IMR-90 (cell line): ENCODE results near the gene FAM89B. TPM values are rescaled to one million over a fixed set of nuclear protein-coding genes. Genes with fewer than 3 reads are reported as not detected.

Source experiments
- ATAC-seq: fragments of 200-7000 bp; cut with Tn5 transposase; 2 replicates; pipeline ENCODE4 v1.9.1; 2020; ENCODE audit warnings: low read depth, mild to moderate bottlenecking, moderate library complexity
- BruUV-seq: library from RNA; stranded (reverse); fragments of 400-500 nt; replicated peaks from 2 replicates; lab custom pipeline; 2021; lab: Mats Ljungman, UMichigan
- CTCF ChIA-PET: fragments of 300-600 bp; formaldehyde crosslinking; extraction: SDS; loops from one replicate; lab custom pipeline; 2021; ENCODE audit warnings: antibody characterized with exemption; lab: Yijun Ruan, JAX
- POLR2A ChIA-PET: fragments of 300-600 bp; sonication (Branson Sonifier 250); formaldehyde crosslinking; loops from one replicate; lab custom pipeline; 2022; ENCODE audit warnings: antibody characterized with exemption; ENCODE audit not compliant: unreplicated experiment; lab: Charles Lee
- DNase-seq: peaks from one replicate; pipeline ENCODE4 v3.0.0; 2013
- H2AFZ ChIP-seq: replicated peaks from 2 replicates; pipeline ENCODE3; 2013; ENCODE audit warnings: low read length, mild to moderate bottlenecking; ENCODE audit not compliant: poor library complexity
- H2AK5ac ChIP-seq: 2 replicates; pipeline ENCODE4 v1.6.1; 2013; ENCODE audit warnings: low read depth, low read length, inconsistent platforms
- H2AK9ac ChIP-seq: replicated peaks from 2 replicates; pipeline ENCODE3; 2013; ENCODE audit warnings: mild to moderate bottlenecking, low read depth, low read length, moderate library complexity; ENCODE audit not compliant: poor library complexity
- H2BK120ac ChIP-seq: 2 replicates; pipeline ENCODE4 v1.6.1; 2013; ENCODE audit warnings: low read depth, low read length, inconsistent platforms
- H2BK15ac ChIP-seq: 3 replicates; pipeline ENCODE4 v1.6.1; 2013; ENCODE audit warnings: low read depth, low read length, inconsistent platforms
- H2BK20ac ChIP-seq: 2 replicates; pipeline ENCODE4 v1.6.1; 2013; ENCODE audit warnings: low read depth, mild to moderate bottlenecking, inconsistent platforms, low read length, moderate library complexity
- H2BK5ac ChIP-seq: 2 replicates; pipeline ENCODE4 v1.6.1; 2013; ENCODE audit warnings: mild to moderate bottlenecking, low read depth, low read length, inconsistent platforms; ENCODE audit not compliant: poor library complexity, severe bottlenecking
- H3K14ac ChIP-seq: replicated peaks from 2 replicates; pipeline ENCODE4 v1.6.1; 2013; ENCODE audit warnings: low read depth, low read length, inconsistent platforms
- H3K18ac ChIP-seq: 2 replicates; pipeline ENCODE4 v1.6.1; 2013; ENCODE audit warnings: low read depth, low read length, control low read depth
- H3K23ac ChIP-seq: 2 replicates; pipeline ENCODE4 v1.6.1; 2013; ENCODE audit warnings: low read depth, low read length, inconsistent platforms
- H3K27ac ChIP-seq: 2 replicates; pipeline ENCODE4 v1.5.1; 2013; ENCODE audit warnings: mild to moderate bottlenecking, control low read depth, low read length; ENCODE audit not compliant: insufficient read depth
- H3K27me3 ChIP-seq: 2 replicates; pipeline ENCODE4 v1.6.1; 2013; ENCODE audit warnings: low read length; ENCODE audit not compliant: control insufficient read depth, insufficient read depth
- H3K36me3 ChIP-seq: 2 replicates; pipeline ENCODE4 v1.6.1; 2013; ENCODE audit warnings: low read length, mixed read lengths; ENCODE audit not compliant: control insufficient read depth, insufficient read depth
- H3K4ac ChIP-seq: 2 replicates; pipeline ENCODE4 v1.6.1; 2013; ENCODE audit warnings: low read depth, low read length, inconsistent platforms
- H3K4me1 ChIP-seq: 2 replicates; pipeline ENCODE4 v1.6.1; 2013; ENCODE audit warnings: low read length, mixed read lengths; ENCODE audit not compliant: control insufficient read depth, insufficient read depth
- H3K4me2 ChIP-seq: 2 replicates; pipeline ENCODE4 v1.6.1; 2013; ENCODE audit warnings: low read depth, mild to moderate bottlenecking, control low read depth, low read length, moderate library complexity
- H3K4me3 ChIP-seq: 2 replicates; pipeline ENCODE4 v1.5.1; 2013; ENCODE audit warnings: low read depth, mild to moderate bottlenecking, control low read depth, low read length, moderate library complexity; ENCODE audit not compliant: insufficient read depth
- H3K56ac ChIP-seq: 2 replicates; pipeline ENCODE4 v1.6.1; 2013; ENCODE audit warnings: low read length, inconsistent platforms; ENCODE audit not compliant: insufficient read depth; ENCODE audit errors: extremely low read depth
- H3K79me1 ChIP-seq, 2 experiments: 2 replicates each; pipeline ENCODE4 v1.6.1; 2013; ENCODE audit warnings: low read length in 2 of 2, inconsistent platforms in 1 of 2, low read depth in 1 of 2
- H3K9ac ChIP-seq: 2 replicates; pipeline ENCODE4 v1.6.1; 2013; ENCODE audit warnings: low read depth, low read length, control low read depth
- H3K9me1 ChIP-seq: 2 replicates; pipeline ENCODE4 v1.6.1; 2013; ENCODE audit warnings: low read length, inconsistent platforms; ENCODE audit not compliant: insufficient read depth
- H3K9me3 ChIP-seq: 2 replicates; pipeline ENCODE4 v1.6.1; 2013; ENCODE audit warnings: low read length; ENCODE audit not compliant: control insufficient read depth, insufficient read depth
- H4K20me1 ChIP-seq: 2 replicates; pipeline ENCODE4 v1.6.1; 2013; ENCODE audit warnings: low read length, inconsistent platforms; ENCODE audit not compliant: insufficient read depth
- H4K5ac ChIP-seq: 2 replicates; pipeline ENCODE4 v1.6.1; 2013; ENCODE audit warnings: mild to moderate bottlenecking, low read depth, low read length, control low read depth
- H4K8ac ChIP-seq, 2 experiments: 2 replicates each; pipeline ENCODE4 v1.6.1; 2013; ENCODE audit warnings: low read depth in 2 of 2, low read length in 2 of 2, control low read depth in 1 of 2, inconsistent platforms in 1 of 2
- H4K91ac ChIP-seq: 2 replicates; pipeline ENCODE4 v1.6.1; 2013; ENCODE audit warnings: low read depth, low read length, inconsistent platforms; ENCODE audit not compliant: insufficient read depth
- BHLHE40 ChIP-seq: fragments of 150-350 bp; IDR thresholded peaks from 2 replicates; pipeline ENCODE4 v1.6.1; 2016; ENCODE audit warnings: mild to moderate bottlenecking, low read depth, low read length
- CEBPB ChIP-seq: IDR thresholded peaks from 2 replicates; pipeline ENCODE4 v1.6.1; 2012; ENCODE audit warnings: low read depth, low read length, improper control_type of control experiment
- CHD1 ChIP-seq: IDR thresholded peaks from 2 replicates; pipeline ENCODE4 v1.6.1; 2012; ENCODE audit warnings: low read depth, low read length, improper control_type of control experiment
- FOS ChIP-seq: fragments of 150-350 bp; IDR thresholded peaks from 2 replicates; pipeline ENCODE4 v1.6.1; 2016; ENCODE audit warnings: low read depth, low read length
- MAFK ChIP-seq: IDR thresholded peaks from 2 replicates; pipeline ENCODE4 v1.6.1; 2012; ENCODE audit warnings: low read depth, low read length, improper control_type of control experiment
- MAZ ChIP-seq: IDR thresholded peaks from 2 replicates; pipeline ENCODE4 v1.6.1; 2012; ENCODE audit warnings: low read depth, mild to moderate bottlenecking, low read length, improper control_type of control experiment, moderate library complexity, borderline replicate concordance
- MXI1 ChIP-seq: IDR thresholded peaks from 2 replicates; pipeline ENCODE4 v1.6.1; 2012; ENCODE audit warnings: low read depth, mild to moderate bottlenecking, low read length, moderate library complexity, borderline replicate concordance
- NFE2L2 ChIP-seq: fragments of 150-350 bp; IDR thresholded peaks from 2 replicates; pipeline ENCODE4 v1.6.1; 2016; ENCODE audit warnings: low read depth, mild to moderate bottlenecking, low read length
- POLR2A ChIP-seq: IDR thresholded peaks from 2 replicates; pipeline ENCODE4 v1.6.1; 2012; ENCODE audit warnings: mild to moderate bottlenecking, low read depth, low read length
- RCOR1 ChIP-seq: IDR thresholded peaks from 2 replicates; pipeline ENCODE4 v1.6.1; 2012; ENCODE audit warnings: mild to moderate bottlenecking, low read length, improper control_type of control experiment; ENCODE audit not compliant: insufficient replicate concordance
- RFX5 ChIP-seq: IDR thresholded peaks from 2 replicates; pipeline ENCODE4 v1.8.0; 2012; ENCODE audit warnings: low read depth, mild to moderate bottlenecking, low read length, moderate library complexity
- SMC3 ChIP-seq: fragments of 150-350 bp; IDR thresholded peaks from 2 replicates; pipeline ENCODE4 v1.6.1; 2016; ENCODE audit warnings: low read depth, mild to moderate bottlenecking, antibody characterized with exemption, low read length, moderate library complexity
- WGBS, 2 experiments: methylation state at CpG; one replicate each; pipeline versions ENCODE4 v1.1.5 to v1.1.7; 2013; ENCODE audit warnings: missing lambda C conversion rate in 2 of 2; ENCODE audit not compliant: insufficient read length in 1 of 2; ENCODE audit errors: extremely low coverage in 2 of 2; 5-methylcytosine and 5-hydroxymethylcytosine counted together
- dilution Hi-C: fragments of 300-500 bp; cut with HindIII; formaldehyde crosslinking; loops from one replicate; pipeline ENCODE4 v1.14.3; 2018; ENCODE audit warnings: low sequenced_read_pairs; ENCODE audit not compliant: unreplicated experiment
- in situ Hi-C: fragments of 300-500 bp; cut with MboI; formaldehyde crosslinking; loops from 3 replicates; pipeline ENCODE4 v1.14.3; 2019; ENCODE audit warnings: low sequenced_read_pairs, inconsistent platforms, mixed read lengths
- intact Hi-C: fragments of 100-400 bp; cut with micrococcal nuclease; formaldehyde crosslinking; loops from 2 replicates; pipeline ENCODE4 v1.10.0; 2022
- polyA plus RNA-seq, 3 experiments: library from polyadenylated mRNA; depleted of rRNA; stranded (reverse); fragments of >200 nt; gene quantifications; 2 replicates each; pipeline ENCODE4 v1.2.3, GENCODE V29; 2012; ENCODE audit warnings: low replicate concordance in 1 of 3
- total RNA-seq: library from RNA; depleted of rRNA; stranded (reverse); fragments of >200 nt; gene quantifications from 2 replicates; pipeline ENCODE4 v1.2.3, GENCODE V29; 2012
- TF ChIP-seq, protein P1 (sequence below): conservative IDR thresholded peaks from 2 replicates; pipeline ENCODE4 v1.5.1; 2012; ENCODE audit warnings: mild to moderate bottlenecking, low read depth, low read length, improper control_type of control experiment
- TF ChIP-seq, protein P2 (sequence below): fragments of 150-350 bp; IDR thresholded peaks from 2 replicates; pipeline ENCODE4 v1.6.1; 2017; ENCODE audit warnings: mild to moderate bottlenecking, antibody characterized with exemption, low read length, low read depth
- TF ChIP-seq, protein P3 (sequence below): fragments of 150-350 bp; IDR thresholded peaks from 2 replicates; pipeline ENCODE4 v1.6.1; 2016; ENCODE audit warnings: low read depth, mild to moderate bottlenecking, low read length, moderate library complexity, borderline replicate concordance

FAM89B gene
- total and polyA plus RNA-seq, 2 of the 4 experiments (the other 2 are of a cell fraction), result 12.0 to 65.5 TPM

DNA sequence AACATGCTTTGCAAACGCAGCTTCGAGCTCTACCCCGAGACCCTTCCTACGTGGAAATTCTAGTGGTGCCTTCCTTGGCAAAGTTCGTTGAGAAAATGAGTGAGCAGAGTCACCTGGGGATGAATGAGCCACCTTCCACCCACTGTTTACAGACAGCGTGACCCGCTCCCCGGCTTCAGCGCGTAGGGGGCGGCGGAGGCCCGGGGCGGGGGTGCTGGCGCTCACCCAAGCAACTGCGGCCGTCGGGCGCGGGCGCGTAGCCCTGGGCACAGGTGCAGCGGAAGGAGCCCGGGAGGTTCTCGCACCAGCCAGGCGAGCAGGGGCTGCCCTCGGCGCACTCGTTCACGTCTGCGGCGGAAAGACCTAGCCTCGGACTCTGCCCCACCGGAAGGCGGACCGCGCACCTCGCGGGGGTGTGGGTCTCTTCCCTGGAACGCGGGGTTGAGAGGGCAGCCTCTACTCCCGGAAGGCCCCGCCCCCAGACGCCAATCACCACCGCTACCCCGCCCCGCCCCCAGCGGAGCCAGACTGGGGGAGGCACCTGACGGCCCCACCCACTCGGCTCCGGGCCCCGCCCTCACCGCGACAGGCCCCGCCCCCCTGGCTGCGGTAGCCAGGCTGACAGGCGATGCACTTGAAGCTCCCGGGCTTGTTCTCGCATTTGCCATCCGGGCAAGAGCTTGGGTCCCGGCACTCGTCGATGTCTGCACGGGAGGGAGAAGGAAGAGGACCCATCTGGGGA lies 25.9 kb upstream of the FAM89B start:
- Histone ChIP-seq H4K8ac (no peak overlapping the region), H2BK15ac (no peak overlapping the region), H3K79me1 (peaks cover 0 to 3% of the 10 kb centered on the region in 2 experiments; a peak in 2 of 4 replicates), H3K4me2 (no peak overlapping the region), H3K4me1 (peaks cover 2% of the 10 kb centered on the region; the same call in 1 of the 2 replicates), H4K20me1 (peaks cover 4% of the 10 kb centered on the region; the same call in 1 of the 2 replicates), H3K23ac (no peak overlapping the region), H3K9me1 (no peaks in the 10 kb centered on the region), H3K27ac (no peak overlapping the region), H3K56ac (no peak overlapping the region), H3K9me3 (no peaks in the 10 kb centered on the region), H2BK5ac (no peak overlapping the region), H3K9ac (no peak overlapping the region), H2AFZ (no peak overlapping the region), H3K36me3 (peaks cover 44% of the 10 kb centered on the region), H2BK120ac (no peak overlapping the region), H4K5ac (no peak overlapping the region), H3K18ac (no peak overlapping the region), H2AK9ac (peak overlapping the region; percentile 48), H3K14ac (no peak overlapping the region), H2BK20ac (no peak overlapping the region), H3K27me3 (no peaks in the 10 kb centered on the region), H3K4ac (no peak overlapping the region), H2AK5ac (no peak overlapping the region), H3K4me3 (no peak overlapping the region), H4K91ac (no peak overlapping the region)
- BruUV-seq, result no TSS peak
- in situ Hi-C loops (no loop called here), intact Hi-C loops (no loop called here), dilution Hi-C loops (no loop called here)
- no peak for DNase-seq
- ChIA-PET POLR2A (no interaction called here), CTCF (no interaction called here)
- 80% methylated on average over 20 of the region's 64 CpGs; no CpG with 5 or more reads in 1 of the 2 experiments for WGBS, 2 experiments
- ATAC-seq, result no peak
- TF ChIP-seq SMC3 (no peak), MAFK (no peak), NFE2L2 (no peak), CHD1 (no peak), MAZ (no peak), RCOR1 (no peak), BHLHE40 (no peak), RFX5 (no peak), POLR2A (no peak), CEBPB (no peak), MXI1 (no peak), FOS (no peak)
- TF ChIP-seq, protein P1, sequence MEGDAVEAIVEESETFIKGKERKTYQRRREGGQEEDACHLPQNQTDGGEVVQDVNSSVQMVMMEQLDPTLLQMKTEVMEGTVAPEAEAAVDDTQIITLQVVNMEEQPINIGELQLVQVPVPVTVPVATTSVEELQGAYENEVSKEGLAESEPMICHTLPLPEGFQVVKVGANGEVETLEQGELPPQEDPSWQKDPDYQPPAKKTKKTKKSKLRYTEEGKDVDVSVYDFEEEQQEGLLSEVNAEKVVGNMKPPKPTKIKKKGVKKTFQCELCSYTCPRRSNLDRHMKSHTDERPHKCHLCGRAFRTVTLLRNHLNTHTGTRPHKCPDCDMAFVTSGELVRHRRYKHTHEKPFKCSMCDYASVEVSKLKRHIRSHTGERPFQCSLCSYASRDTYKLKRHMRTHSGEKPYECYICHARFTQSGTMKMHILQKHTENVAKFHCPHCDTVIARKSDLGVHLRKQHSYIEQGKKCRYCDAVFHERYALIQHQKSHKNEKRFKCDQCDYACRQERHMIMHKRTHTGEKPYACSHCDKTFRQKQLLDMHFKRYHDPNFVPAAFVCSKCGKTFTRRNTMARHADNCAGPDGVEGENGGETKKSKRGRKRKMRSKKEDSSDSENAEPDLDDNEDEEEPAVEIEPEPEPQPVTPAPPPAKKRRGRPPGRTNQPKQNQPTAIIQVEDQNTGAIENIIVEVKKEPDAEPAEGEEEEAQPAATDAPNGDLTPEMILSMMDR, result no peak
- TF ChIP-seq, protein P2, sequence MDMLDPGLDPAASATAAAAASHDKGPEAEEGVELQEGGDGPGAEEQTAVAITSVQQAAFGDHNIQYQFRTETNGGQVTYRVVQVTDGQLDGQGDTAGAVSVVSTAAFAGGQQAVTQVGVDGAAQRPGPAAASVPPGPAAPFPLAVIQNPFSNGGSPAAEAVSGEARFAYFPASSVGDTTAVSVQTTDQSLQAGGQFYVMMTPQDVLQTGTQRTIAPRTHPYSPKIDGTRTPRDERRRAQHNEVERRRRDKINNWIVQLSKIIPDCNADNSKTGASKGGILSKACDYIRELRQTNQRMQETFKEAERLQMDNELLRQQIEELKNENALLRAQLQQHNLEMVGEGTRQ, result no peak
- TF ChIP-seq, protein P3, sequence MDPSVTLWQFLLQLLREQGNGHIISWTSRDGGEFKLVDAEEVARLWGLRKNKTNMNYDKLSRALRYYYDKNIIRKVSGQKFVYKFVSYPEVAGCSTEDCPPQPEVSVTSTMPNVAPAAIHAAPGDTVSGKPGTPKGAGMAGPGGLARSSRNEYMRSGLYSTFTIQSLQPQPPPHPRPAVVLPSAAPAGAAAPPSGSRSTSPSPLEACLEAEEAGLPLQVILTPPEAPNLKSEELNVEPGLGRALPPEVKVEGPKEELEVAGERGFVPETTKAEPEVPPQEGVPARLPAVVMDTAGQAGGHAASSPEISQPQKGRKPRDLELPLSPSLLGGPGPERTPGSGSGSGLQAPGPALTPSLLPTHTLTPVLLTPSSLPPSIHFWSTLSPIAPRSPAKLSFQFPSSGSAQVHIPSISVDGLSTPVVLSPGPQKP, result no peak
